ENCODE results near the gene DCLK1.

- TF ChIP-seq SUZ12 (IDR thresholded peaks at IDR 0.05) (no peak), L3MBTL2 (conservative IDR thresholded peaks at IDR 0.05) (no peak), LEF1 (IDR thresholded peaks at IDR 0.05; ENCODE audit: borderline replicate concordance) (no peak), BHLHE40 (IDR thresholded peaks at IDR 0.05; ENCODE audit: borderline replicate concordance) (no peak), FOXM1 (IDR thresholded peaks at IDR 0.05; ENCODE audit: borderline replicate concordance) (no peak), ZNF384 (IDR thresholded peaks at IDR 0.05) (no peak), SP1 (IDR thresholded peaks at IDR 0.05) (no peak), PKNOX1 (IDR thresholded peaks at IDR 0.05) (no peak), ARNT (IDR thresholded peaks at IDR 0.05) (no peak)
Observed at GRCh38 chr13:35855531-35856019, 275.6 kb downstream of the DCLK1 start.

Measured in HEK293T (cell line).